ENCODE data around the gene SORCS2. TPM values are rescaled to one million over a fixed set of nuclear protein-coding genes. Genes with fewer than 3 reads are reported as not detected.

The SORCS2 gene
- total RNA-seq, 1 donor from 2014 or later = 1.7 TPM

DNA sequence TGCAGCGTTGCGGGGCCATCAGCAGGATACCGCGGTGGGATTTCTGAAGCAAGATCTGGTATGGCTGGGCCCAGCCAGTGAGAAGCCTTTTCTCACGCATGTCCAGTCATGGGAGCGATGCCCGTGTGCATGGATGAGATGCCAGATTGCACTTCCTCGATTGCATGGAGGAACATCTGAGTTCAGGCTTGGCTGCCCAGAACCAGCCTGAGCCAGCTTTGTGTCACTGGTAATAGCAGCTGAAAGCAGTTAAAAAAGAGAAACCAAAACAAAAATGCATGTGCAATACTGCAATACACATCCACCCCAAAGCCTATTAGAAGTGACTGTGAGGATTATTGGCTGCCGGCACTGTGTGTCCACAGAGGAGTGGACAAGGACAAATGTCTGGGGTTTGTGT lies 183.1 kb downstream of the SORCS2 start:
- DNase-seq (ENCODE audit: low spot score) = no peak

DNA sequence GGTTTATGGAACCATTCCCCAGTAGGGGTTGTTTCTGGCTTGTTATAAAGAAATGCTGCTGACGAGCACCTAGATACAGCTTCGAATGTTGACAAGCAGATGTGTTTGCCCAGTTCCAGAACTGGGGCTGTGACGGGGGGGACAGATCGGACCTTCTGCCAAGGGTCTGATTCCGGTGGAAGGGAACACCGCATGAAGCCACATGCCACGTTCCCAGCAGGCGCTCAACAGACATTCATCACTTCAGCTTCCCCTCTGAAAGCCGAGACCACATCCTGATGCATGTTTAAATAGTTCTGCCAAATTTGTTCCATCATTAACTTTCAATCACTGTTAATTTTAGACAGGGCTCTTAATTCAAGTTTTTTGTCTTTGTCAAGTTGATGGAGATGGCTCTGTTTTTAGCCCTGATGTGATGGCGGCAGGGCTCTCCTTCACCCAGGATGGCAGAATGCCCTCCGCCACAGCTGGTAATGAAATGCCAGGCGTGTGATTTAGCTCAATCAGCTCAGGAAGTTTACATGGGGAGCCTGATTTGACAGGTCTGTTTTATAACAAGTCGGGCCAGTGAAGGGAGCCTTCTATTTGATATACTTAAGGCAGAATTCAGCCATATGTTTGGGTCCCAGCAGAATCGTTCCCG lies 185.0 kb downstream of the SORCS2 start:
- DNase-seq (ENCODE audit: low spot score) = no peak

DNA sequence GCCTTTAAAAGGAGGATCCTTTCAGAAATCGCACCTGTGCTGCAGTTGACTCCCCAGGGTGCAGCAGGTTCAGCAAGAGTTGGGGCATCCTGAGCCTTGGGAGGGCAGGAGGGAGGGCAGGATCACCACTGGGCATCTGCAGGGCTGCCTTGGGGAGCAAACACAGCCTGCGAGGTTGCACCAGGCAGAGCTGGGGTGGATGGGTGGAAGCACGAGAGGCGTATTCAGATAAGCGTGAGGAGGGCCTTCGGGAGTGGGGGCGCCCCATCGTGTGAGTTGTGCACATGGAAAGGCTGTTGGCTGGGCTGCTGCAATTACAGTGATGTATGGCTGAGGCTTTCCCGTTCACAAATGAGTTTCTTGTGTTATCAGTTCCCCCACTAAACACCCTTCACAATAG lies 186.8 kb downstream of the SORCS2 start:
- DNase-seq (ENCODE audit: low spot score) = no peak

DNA sequence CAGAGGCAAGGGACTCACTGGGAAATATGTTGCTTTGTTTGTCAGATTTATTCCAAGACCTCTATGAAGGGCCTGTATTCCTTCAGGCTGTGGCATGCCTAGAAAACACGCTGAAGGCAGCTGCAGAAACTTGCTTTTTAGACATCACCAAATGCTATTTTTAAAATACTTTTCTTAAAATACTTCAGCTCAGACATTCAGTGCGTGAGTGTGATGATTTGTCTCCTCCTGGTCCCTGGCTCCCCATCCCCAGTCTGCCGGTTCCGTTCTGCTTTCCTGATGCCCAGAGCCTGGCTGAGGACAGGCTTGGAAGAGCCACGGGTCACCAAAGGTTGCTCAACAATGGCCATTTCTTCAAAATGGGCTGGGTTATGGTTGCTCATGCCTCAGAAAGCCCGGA lies 187.4 kb downstream of the SORCS2 start:
- DNase-seq (ENCODE audit: low spot score) = no peak

DNA sequence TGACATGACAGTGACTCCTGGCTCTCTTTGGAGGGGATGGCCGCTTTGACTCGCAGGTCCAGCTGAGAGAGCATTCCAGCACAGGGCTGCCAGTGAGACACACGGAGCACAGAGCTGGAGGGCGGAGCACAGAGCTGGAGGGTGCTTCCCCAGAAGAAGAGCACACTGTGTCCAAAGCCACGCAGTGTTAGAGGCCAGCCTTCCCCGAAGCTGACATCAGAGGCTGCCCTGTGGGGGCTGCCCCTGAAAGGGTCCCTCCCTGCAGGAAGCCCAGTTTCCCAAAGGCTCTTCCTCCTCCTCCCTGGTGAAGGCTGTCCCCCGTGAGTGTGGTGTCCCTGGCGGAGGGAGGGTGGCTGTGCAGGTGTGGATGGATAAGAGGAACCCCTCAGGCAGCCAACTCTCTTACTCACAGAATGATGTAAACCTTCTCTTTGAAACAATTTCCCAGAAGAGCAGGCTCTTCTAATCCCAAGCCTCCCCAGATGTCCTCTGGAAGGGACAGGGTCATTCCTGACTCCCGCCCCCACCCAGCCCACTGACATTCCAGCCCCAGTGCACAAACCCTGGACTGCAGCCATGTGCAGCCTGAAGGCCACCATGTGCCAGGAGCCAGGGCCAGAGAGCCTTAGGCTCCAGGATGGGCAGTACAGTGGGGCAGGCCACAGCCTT lies 189.0 kb downstream of the SORCS2 start:
- no peak for DNase-seq (ENCODE audit: low spot score)

DNA sequence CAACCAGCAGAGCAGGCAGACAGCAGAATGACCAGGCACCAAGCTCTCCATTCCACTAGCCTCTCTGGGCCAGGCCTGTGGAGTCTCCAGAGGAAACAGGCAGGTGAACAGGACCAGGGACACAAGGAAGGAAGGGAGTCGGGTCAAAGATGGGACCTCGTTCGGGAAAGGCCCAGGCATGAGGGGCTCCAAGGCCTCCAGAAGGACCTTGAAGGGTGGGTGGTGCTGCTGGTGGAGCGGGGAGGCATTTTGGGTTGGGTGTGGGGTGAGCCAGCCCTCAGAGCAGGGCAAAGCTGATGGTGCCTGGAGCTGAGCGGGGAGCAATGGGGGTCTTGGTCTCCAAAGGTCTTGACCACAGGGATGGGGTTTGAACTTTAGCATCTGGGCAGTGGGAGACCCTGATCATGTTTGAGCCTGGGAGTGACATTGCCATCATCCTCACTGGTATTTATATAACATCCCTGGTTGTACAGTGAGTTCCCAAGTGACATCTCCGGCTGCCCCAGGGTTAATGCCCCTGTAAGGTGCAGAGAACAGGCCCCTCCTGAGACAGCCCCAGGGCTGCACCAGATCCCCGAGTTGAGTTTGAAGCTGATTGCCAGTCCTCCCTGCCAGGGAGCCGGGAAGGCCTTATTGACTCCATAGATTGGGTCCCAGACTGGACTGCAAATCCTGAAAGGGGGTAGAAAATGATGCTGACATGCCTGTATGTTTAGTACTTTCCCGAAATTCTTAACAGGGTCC lies 189.7 kb downstream of the SORCS2 start:
- DNase-seq (ENCODE audit: low spot score) = no peak

DNA sequence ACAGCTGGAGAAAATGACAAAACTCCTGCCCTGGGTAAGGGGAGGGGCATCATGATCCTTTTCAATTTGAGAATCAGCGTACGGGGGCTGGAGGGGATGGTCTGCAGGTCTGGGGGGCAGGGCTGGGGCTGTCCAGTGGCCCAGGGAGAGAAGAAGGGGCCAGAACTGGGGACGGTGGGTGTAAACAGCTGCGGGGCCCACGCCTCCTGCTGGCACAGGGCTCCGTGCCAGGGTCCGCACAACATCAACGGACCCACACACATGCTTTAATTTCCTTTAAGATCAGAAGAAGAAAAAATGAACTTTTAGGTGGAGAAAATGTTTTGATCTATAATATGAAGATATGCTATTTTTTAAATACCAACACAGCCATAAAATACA lies 190.3 kb downstream of the SORCS2 start:
- DNase-seq (ENCODE audit: low spot score) = no peak

DNA sequence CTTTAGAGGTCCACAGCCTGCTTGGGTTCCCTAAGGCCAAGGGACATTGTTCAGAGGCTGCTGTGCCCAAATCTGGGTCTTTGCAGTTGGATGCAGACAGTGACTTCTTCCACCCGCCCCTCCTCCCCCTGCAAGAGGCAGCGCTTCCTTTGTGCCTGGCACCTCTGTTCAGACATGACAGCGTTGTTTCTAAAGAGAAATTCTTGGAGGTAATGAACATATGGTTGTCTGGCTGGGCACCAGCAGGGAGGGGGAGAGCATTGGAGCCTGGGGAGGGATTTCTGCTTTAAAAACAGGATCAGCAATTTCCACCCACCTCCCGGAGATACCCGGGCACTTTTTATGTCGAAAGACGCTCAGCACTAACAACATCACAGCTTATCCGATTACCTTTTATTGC lies 190.9 kb downstream of the SORCS2 start:
- DNase-seq (ENCODE audit: low spot score) = no peak

DNA sequence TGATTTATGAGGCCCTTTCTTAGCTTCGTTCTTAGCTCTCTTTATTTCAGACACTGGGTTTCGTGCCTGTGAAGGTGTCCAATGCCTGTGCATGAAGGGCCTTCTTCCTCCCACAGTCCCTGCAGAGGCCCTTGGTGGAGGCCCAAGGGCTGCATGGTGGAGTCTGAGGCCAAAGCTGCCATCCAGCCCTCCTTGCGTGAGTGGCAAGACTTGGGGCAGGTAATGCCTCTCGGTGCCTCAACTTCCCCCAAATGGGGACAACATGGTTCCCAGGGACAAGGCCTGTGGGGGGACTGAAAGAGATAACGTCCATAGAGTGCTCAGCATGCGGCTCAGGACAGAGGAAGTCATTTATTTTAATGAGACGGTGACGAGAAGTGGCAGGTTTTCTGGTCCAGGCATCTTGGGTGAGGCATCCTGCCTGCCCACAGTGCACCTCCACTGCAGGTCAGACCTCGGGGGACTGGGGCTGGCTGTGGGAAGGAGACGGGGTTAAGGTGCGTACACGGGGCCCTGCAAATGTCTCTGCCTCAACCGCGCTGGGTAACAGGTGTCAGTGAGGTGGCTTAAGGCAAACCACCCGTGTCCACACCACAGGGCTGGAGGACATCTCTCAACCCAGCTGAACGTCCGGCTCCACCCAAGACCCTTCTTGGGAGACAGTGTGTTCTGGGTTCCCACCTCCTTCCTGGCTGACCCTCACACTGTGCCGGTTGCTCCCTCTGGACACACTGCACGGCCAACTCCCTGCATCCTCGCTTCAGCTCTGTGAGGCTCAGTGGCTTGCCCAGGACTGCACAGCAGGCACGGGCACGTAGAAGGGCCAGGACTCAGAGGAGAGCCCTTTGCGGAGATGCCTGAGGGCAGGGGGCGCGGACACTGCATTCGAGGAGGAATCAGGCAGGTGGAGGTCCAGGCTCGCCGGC lies 191.9 kb downstream of the SORCS2 start:
- no peak for DNase-seq (ENCODE audit: low spot score)

DNA sequence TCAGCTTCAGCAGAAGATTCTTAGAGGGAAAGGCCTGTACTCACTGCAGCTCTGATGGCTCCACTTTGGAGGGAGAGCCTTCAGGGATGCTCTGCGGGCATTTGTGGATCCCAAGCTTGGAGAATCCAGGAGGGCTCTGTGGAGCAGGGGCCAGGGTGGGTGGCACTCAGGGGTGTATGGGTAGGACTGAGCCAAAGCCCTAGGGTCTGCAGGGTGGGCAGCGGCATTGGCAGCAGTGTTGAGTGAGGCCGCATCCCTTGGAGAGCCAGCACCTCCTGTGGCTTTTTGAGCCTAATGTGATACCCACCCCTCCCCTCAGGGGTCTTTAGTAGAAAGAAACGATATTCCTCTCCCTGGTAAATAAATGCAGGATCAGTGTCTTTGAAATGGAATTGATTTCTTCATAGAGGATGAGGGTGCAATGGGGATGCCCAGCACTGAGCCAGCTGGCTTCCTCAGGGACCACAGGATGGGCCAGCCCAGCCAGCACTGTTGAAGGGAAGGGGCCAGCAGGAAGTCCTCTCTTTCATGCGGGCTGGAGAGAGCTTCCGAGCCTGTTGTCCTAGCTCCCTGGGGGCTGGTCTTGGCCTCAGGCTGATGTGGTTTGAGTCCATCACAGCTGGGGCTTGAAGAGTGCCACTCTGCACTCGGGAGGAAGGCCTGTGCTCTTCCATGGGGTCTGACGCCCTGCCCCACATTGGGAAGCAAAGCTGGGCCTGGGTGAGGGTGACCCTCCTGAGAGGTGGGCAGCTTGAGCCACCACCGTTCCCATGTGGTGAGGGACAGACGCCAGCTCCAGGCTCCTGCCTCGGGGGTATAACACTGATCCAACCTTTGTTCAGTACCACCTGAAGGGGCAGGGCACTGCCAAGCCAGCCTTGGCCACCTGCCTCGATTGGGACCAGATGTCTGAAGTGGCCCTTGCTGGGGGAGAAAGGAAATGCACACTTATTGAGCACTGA lies 192.9 kb downstream of the SORCS2 start:
- no peak for DNase-seq (ENCODE audit: low spot score)

DNA sequence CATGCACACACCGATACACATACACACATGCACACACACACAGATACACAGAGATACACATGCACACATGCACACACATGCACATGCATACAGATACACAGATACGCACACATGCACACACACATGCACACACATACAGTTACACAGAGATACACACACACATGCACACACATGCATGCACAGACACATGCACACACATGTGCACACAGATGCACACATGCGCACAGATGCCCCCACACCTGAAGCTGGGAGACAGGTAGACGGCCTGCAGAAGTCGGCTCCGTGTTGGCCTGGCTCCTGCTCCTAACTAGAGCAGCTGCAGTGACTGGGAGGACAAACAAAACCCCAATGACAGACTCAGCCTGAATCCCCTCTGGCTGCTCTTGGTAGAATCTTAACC lies 195.6 kb downstream of the SORCS2 start:
- no peak for DNase-seq (ENCODE audit: low spot score)

DNA sequence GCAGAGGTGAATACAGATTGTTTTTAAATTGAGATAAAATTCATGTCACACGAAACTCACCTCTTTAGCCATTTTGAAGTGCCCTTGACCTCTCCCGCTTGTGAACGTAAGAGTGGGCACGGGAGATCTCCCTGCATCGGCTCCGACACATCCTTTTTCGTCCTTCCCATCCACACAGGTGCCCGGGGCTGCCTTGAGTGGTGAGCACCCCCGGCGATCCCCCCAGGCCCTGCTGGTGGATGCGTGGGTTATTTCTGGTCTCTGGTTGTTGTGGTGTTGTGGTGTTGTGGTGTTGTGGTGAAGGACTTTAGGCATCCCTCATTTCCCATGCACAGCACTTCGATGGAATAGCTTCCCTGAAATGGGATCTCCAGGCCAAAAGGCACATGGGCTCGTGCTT lies 196.3 kb downstream of the SORCS2 start:
- DNase-seq (ENCODE audit: low spot score) = no peak

DNA sequence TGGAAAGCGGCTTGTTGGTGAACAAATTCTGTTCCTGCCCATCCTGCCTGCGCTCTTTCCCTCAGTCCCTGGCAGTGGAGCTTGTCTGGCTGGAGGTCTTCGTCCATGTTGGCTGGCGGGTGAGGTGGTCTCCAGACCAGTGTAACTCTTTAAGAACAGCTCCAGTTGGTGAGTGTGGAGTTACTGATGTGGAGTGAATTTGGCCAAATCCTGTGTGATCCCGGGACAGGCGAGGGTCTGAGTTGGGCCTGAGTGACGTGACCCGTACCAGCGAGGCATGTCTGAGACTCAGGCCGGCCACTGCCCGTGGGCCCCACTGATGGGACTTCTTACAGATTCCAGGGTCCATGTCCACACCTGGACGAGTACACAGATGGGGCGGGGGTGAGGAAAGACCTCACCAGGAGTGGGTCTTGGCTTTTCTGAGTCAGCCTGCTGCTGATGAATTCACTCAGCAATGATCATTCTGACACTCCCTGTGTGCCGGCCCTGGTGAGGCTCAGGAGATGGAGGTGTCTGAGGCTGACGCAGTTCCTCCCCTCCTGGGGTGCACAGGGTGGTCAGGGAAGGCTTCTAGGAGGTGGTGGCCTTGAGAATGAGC lies 196.9 kb downstream of the SORCS2 start:
- DNase-seq (ENCODE audit: low spot score) = no peak

DNA sequence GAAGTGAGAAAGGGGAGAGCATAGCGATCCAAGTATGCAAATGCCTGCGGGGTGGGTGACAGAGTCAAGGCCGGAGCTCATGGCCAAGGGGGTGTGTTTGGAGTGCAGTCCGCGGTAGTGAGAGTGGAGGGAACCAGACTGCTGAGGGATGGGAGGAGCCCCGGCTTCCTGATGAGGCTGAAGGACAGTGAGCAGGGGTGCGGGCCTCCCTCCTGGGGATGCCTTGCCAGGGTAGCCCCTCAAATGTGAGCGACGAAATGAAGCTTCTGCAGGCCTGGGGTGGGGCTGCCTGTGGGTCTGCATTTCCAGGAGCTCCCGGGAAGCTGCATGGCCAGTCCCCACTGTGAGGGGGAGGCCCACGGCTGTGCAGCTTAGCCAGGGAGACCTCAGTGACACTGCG lies 197.4 kb downstream of the SORCS2 start:
- no peak for DNase-seq (ENCODE audit: low spot score)

DNA sequence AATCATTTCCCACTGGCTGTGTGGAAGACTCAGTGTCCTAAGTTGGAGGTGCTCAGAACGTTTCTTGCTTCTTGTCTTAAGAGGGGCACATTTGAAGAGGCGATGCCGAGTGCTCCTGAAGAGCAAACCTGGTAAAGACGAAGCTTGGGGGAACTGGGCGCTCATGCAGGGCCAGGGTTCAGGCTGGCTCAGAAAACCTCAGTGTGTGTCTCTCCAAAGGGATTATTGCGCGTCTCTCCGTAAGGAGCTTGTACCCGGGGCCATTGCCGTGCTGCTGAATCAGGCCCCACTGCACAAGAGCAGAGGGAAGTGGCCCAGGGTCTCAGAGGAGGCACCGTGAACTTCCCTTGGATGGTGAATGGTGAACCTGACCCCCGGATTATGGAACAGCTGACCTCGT lies 198.0 kb downstream of the SORCS2 start:
- DNase-seq (ENCODE audit: low spot score) = no peak

DNA sequence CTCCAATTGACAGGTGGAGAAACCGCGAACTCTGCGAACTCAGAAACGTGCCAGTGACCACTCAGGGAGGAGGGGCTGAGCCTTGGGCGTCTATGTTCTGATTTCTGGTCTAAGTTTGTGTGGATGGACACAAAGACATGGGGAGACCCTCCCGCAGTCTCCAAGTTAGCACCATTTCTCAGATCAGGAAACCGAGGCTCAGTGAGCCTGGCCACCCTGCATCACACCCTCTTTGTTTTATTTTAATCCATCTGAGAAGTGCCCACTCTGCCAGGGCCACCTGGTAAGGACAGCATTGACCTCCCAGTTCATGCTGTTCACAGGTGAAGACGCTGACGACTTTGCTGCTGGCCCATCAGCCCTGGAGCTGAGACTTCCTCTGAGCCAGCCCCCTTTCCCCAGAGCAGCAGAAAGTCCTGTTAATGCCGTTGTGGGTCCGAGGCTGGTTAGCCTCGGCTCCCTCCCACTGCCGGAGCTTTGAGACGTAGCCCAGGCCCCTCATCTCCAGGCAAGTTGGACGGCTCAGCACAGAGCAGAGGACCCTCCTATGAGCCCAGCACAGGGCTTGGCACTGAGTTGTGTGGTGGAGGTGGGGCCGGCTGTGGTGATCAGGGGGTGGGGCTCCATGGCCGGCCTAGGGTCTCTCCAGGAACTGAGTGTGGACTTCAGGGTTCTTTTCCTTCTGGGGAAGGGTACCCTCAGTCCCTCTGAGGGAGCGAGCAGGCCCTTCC lies 198.7 kb downstream of the SORCS2 start:
- no peak for DNase-seq (ENCODE audit: low spot score)

DNA sequence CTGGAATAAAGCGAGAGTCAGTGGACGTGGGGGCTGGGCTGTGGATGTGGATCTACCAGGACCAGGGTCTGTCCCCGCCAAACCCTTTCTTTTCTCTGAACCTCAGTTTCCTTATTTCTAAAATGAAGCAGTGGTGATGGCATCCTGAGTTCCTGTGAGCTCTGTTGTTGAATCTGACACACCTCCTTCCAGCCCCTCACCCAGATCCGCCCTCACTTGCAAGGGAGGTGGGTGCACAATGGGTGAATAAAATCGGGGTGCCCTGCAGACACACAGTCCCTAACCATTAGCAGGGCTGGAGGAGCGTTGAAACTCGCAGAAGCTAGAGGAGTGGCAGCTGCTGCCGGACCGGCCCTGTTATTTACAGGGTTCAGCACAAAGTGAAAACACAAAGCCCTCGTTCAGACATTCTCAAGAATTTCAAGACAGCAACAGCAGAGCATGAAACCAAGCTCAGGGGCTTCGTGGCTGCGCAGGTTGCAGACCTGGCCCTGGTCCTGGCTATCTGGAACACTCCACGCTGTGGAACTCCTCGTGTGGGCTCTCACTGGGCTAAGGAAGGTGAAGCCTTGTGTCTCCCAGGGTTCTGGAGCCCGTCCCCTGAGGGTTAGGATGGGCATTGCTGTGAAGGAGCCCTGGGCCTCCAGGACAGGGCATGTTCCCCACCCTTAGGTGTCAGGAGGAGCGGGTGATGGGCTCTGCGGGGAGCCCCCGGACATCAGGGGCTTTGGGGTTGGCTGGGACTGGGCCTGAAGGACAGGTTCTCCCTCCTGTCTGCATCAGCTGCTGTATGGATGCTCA lies 199.5 kb downstream of the SORCS2 start:
- no peak for DNase-seq (ENCODE audit: low spot score)

DNA sequence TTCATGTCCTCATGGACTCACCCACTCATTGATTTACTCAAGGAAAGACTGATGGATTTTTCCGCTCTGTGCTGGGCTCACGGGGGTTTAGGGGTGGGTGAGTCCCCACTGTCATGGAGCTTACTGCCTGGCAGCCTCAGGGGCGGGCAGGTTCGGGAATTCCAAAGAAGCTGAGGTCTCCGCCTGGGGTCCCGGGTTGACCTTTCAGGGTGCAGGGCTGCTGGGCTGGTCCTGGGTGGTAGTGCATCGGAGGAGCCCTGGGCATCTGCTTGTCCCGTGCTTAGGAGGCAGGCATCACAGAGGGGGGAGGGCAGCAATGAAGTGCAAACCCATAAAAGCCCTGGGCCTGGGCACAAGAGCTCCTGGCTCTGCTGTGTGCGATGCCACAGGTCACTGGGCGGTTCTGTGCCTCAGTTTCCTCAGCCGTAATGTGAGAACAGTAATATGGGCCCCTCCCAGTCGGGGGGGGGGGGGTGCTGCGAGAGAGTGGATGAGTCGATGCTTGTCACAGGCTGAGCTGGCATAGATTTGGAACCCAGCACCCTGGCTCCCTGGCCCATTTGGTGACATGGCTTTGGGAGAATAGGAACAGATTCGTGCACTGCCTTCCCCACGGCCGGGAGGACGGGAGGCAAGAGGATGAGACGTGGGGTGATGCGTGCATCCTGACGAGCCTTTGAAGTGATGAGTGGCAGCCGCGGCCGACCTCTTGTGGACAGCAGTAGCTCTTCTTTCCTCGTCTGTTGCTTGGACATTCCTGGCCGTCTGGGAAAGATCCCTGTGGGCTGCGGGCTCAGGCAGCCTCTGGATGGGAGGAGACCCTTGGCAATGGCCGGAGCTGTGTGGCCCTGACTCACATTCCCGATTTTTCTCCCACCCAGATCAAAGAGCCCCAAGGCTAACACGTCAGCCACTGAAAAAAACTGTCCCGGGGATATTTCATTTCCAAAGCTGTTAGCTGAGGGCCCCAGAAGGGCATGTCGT lies 200.4 kb downstream of the SORCS2 start:
- no peak for DNase-seq (ENCODE audit: low spot score)

Measured in mucosa of gallbladder (tissue), 1 donor.